H1 (cell line): Measurements from ENCODE around the gene RASAL2.

Experiments used
- ATF2 ChIP-seq: IDR thresholded peaks from 2 replicates; pipeline ENCODE4 v1.6.1; 2012; ENCODE audit warnings: low read length, inconsistent platforms
- CEBPB ChIP-seq: IDR thresholded peaks from 2 replicates; pipeline ENCODE4 v1.6.1; 2012; ENCODE audit warnings: low read depth, low read length
- CTCF ChIP-seq, 3 experiments: IDR thresholded peaks; 1 replicate in 2 of 3; 2 replicates in 1 of 3; pipeline versions ENCODE4 v1.5.1 to v1.6.1; 2011; ENCODE audit warnings: low read length in 3 of 3, mild to moderate bottlenecking in 3 of 3, inconsistent platforms in 2 of 3, low read depth in 1 of 3, moderate library complexity in 1 of 3; ENCODE audit not compliant: insufficient read depth in 1 of 3; ENCODE audit errors: control extremely low read depth in 1 of 3
- EZH2 ChIP-seq: fragments of 200-600 bp; sonication (generic); IDR thresholded peaks from 2 replicates; pipeline ENCODE4 v1.7.1; 2012; ENCODE audit warnings: low read depth, mild to moderate bottlenecking, moderate library complexity, low read length, inconsistent platforms; ENCODE audit not compliant: severe bottlenecking
- JUND ChIP-seq: IDR thresholded peaks from 2 replicates; pipeline ENCODE4 v1.6.1; 2011; ENCODE audit warnings: mild to moderate bottlenecking, improper control_type of control experiment, low read length
- MAX ChIP-seq: IDR thresholded peaks from 2 replicates; pipeline ENCODE4 v1.6.1; 2012; ENCODE audit warnings: inconsistent platforms
- POLR2A ChIP-seq, 2 experiments: IDR thresholded peaks; 1 replicate in 1 of 2; 2 replicates in 1 of 2; pipeline ENCODE4 v1.6.1; 2011; ENCODE audit warnings: low read depth in 2 of 2, low read length in 2 of 2, mild to moderate bottlenecking in 2 of 2; ENCODE audit errors: control extremely low read depth in 1 of 2
- POLR2AphosphoS5 ChIP-seq: IDR thresholded peaks from 2 replicates; pipeline ENCODE4 v1.6.1; 2011; ENCODE audit warnings: low read depth, low read length
- SIN3A ChIP-seq, 2 experiments: IDR thresholded peaks in 1 of 2; conservative IDR thresholded peaks in 1 of 2; 2 replicates each; pipeline ENCODE4 v1.6.1; 2011 to 2012; ENCODE audit warnings: low read length in 2 of 2, improper control_type of control experiment in 1 of 2, low read depth in 1 of 2, mild to moderate bottlenecking in 1 of 2
- SIX5 ChIP-seq: IDR thresholded peaks from 2 replicates; pipeline ENCODE4 v1.6.1; 2011; ENCODE audit warnings: mild to moderate bottlenecking, low read depth, low read length
- SP4 ChIP-seq: IDR thresholded peaks from 2 replicates; pipeline ENCODE4 v1.6.1; 2012; ENCODE audit warnings: low read length, inconsistent platforms
- TAF1 ChIP-seq: IDR thresholded peaks from 2 replicates; pipeline ENCODE4 v1.6.1; 2011; ENCODE audit warnings: mild to moderate bottlenecking, low read depth, low read length
- YY1 ChIP-seq: IDR thresholded peaks from 2 replicates; pipeline ENCODE4 v1.6.1; 2011; ENCODE audit warnings: low read depth, mild to moderate bottlenecking, low read length

GRCh38 chr1:178192686-178193085, 98.8 kb downstream of the RASAL2 start:
- TF ChIP-seq CTCF (IDR thresholded peaks at IDR 0.05; ENCODE audit: control extremely low read depth in 1 of 3, insufficient read depth in 1 of 3, low read depth in 1 of 3, low read length in 3 of 3) (no peak), EZH2 (no peak), ATF2 (no peak), JUND (no peak), SP4 (no peak), POLR2A (IDR thresholded peaks at IDR 0.05; ENCODE audit: control extremely low read depth in 1 of 2, low read depth in 2 of 2, low read length in 2 of 2) (no peak), CEBPB (no peak), POLR2AphosphoS5 (no peak), YY1 (no peak), SIN3A (conservative IDR thresholded peaks at IDR 0.05 in 1 of 2, IDR thresholded peaks at IDR 0.05 in 1 of 2; ENCODE audit: low read depth in 1 of 2, low read length in 2 of 2) (no peak), MAX (no peak), SIX5 (no peak), TAF1 (no peak)
